ENCODE measurements around the gene HERPUD1. TPM values are rescaled to one million over a fixed set of nuclear protein-coding genes. Genes with fewer than 3 reads are reported as not detected.

The HERPUD1 gene
- total and polyA plus RNA-seq, 12 donors, result 26.4 to 570 (median 209) TPM

DNA sequence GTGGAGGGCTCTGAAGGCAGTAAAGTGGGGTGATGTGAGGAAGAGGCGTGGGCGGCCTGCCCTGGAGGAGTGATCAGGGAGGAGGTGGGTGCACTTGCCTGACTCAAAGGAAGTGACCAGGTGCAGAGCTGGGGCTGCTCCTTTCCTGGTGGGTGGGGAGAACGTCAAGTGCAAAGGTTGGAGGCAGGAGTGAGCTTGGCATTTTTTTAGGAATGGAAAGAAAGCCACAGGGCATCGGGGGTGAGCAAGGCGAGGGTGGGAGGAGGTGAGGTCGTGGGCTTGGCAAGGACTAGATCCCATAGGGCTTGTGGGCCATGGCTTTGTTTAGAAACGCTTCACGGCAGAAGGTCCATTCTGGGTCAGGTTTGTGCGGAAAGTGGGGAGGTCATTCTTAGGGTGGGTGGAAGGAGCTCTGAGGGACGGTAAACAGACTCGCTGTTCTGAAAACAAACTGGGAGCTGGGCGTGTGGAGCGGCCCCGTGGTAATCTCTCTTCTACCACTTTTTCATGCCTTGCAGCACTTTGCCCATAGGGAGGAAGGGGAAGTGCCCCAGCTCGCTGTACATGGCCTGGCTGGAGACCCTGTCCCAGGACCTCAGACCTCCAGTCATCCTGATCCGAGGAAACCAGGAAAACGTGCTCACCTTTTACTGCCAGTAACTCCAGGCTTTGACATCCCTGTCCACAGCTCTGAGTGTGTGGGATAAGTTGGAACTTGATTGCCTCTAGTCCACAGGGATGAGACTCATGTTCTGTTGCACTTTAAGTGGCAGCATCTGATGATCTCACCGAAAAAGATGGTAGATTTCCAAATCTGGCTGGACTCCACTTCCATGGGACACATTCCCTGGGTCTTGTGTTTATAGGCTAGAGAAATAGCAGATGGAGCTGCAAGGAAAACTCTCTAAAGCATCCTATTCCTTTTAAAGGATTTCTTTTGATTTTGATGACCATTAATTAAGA, 18.9 kb upstream of the HERPUD1 start:
- Histone ChIP-seq H3K9me3 (replicated peaks in 1 of 3) (no peaks in the 10 kb centered on the region), H3K4me3 (no peak overlapping the region), H3K4me1 (replicated peaks in 1 of 2) (peaks cover 8 to 59% of the 10 kb centered on the region in 2 donors), H3K27me3 (no peaks in the 10 kb centered on the region), H3K36me3 (replicated peaks in 1 of 2) (no peaks in the 10 kb centered on the region), H3K27ac (peak overlapping the region in 2 of 5 donors; percentile 71 to 88)
- WGBS, 4 donors, result 65 to 74% (median 66%) methylated on average over 18 of the region's 18 CpGs
- no peak for TF ChIP-seq POLR2A (IDR thresholded peaks at IDR 0.05)
- TF ChIP-seq, protein P1, sequence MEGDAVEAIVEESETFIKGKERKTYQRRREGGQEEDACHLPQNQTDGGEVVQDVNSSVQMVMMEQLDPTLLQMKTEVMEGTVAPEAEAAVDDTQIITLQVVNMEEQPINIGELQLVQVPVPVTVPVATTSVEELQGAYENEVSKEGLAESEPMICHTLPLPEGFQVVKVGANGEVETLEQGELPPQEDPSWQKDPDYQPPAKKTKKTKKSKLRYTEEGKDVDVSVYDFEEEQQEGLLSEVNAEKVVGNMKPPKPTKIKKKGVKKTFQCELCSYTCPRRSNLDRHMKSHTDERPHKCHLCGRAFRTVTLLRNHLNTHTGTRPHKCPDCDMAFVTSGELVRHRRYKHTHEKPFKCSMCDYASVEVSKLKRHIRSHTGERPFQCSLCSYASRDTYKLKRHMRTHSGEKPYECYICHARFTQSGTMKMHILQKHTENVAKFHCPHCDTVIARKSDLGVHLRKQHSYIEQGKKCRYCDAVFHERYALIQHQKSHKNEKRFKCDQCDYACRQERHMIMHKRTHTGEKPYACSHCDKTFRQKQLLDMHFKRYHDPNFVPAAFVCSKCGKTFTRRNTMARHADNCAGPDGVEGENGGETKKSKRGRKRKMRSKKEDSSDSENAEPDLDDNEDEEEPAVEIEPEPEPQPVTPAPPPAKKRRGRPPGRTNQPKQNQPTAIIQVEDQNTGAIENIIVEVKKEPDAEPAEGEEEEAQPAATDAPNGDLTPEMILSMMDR (IDR thresholded peaks at IDR 0.05), result no peak
- intact Hi-C loops (cut with DNase I), result no loop called here
- DNase-seq, result peak in 1 of 7 donors; percentile 26

DNA sequence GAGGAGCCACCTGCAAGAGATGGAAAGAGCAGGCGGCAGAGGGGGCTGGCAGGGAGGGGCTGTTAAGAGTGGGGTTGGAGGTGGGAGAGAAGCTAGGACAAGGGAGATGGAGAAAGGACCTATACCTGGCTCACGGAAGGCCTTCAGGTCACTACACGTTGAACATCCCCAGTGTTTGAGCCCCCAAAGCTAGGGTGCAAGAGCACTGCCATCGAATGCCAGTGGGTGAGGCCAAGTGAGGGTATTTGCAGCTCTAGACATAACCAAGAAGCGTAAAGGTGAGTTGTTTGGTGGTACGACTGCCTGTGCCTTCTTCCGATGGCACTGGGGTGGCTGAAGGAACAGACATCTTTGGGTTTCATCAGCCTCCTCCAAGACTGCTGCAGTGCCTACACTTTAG, 17.0 kb upstream of the HERPUD1 start:
- no peaks in the 10 kb centered on the region for H3K9me3 ChIP-seq (replicated peaks in 1 of 3)
- intact Hi-C loops (cut with DNase I), result no loop called here
- H3K27ac ChIP-seq, result peak overlapping the region in 2 of 5 donors; percentile 67 to 69
- no peaks in the 10 kb centered on the region for H3K27me3 ChIP-seq
- H3K36me3 ChIP-seq (replicated peaks in 1 of 2), result no peaks in the 10 kb centered on the region
- H3K4me3 ChIP-seq, result no peak overlapping the region
- no peak for DNase-seq
- H3K4me1 ChIP-seq (replicated peaks in 1 of 2), result peaks cover 8 to 68% of the 10 kb centered on the region in 2 donors
- TF ChIP-seq POLR2A (IDR thresholded peaks at IDR 0.05), result no peak
- TF ChIP-seq, protein P1 (IDR thresholded peaks at IDR 0.05), result no peak
- 83 to 97% (median 91%) methylated on average over 7 of the region's 7 CpGs for WGBS, 4 donors

DNA sequence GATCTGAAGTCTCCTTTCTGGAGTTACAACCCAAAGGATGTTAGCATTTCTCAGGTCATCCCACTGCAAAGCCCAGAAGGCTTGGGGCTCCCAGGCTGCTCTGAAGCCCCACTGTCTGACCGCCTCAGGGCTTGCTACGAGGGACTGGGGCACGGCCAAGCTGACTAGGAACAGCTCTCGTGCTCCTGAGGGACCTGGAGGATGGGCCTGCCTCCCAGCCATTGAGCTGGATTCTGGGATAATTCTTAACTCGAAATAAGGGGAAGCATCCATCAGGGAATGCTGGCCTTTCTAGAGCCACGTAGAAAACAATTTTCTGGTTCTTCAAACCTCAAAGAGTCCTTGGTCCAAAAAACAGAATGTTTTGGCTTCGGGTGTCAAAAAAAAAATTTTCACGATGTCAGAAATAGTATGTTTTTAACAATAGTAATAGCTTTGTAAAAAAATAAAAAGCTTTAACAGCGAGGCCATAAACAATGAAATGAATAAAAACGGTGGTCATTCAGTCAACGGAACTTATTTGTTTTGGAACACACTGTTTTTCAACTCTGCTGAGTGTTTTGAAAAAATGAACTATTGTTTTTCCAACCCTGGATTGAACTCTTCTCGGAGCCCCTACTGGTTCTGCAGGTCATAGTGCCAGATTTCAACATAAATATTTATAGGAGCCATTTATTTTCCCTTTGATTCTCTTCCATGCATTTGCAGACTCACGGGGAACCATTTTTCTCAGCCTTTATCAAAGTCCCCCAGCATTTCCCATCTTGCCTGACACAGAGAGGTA, 16.4 kb upstream of the HERPUD1 start:
- intact Hi-C loops (cut with DNase I), result no loop called here
- 58 to 70% (median 68%) methylated on average over 12 to 13 of the region's 13 CpGs for WGBS, 4 donors
- H3K27ac ChIP-seq, result peak overlapping the region in 3 of 5 donors; percentile 27 to 84 (median 69)
- H3K4me3 ChIP-seq, result no peak overlapping the region
- DNase-seq, result no peak
- H3K36me3 ChIP-seq (replicated peaks in 1 of 2), result no peaks in the 10 kb centered on the region
- TF ChIP-seq, protein P1 (IDR thresholded peaks at IDR 0.05), result no peak
- TF ChIP-seq POLR2A (IDR thresholded peaks at IDR 0.05), result no peak
- H3K27me3 ChIP-seq, result no peaks in the 10 kb centered on the region
- H3K9me3 ChIP-seq (replicated peaks in 1 of 3), result no peaks in the 10 kb centered on the region
- peaks cover 8 to 62% of the 10 kb centered on the region in 2 donors for H3K4me1 ChIP-seq (replicated peaks in 1 of 2)

Measured in adrenal gland (tissue), 12 donors.